ENCODE measurements around the gene CCR7. TPM values are rescaled to one million over a fixed set of nuclear protein-coding genes. Genes with fewer than 3 reads are reported as not detected.

The CCR7 gene
- total RNA-seq, 2 donors from 2014 or later, result 0.53 TPM; not detected in 1

- Mint-ChIP-seq H3K36me3 (ENCODE audit: low read depth) (no peaks in the 10 kb centered on the region), H3K4me1 (peaks cover 13% of the 10 kb centered on the region), H3K4me3 (no peak overlapping the region), H3K27ac (no peak overlapping the region), H3K9me3 (no peaks in the 10 kb centered on the region), H3K27me3 (ENCODE audit: insufficient read depth) (peaks cover 11% of the 10 kb centered on the region)
- DNase-seq, result peak; percentile 42
- no peak overlapping the region for H3K27ac ChIP-seq (ENCODE audit: low read depth, low read length)
- H3K9ac ChIP-seq (ENCODE audit: extremely low read depth, low read length, poor library complexity, severe bottlenecking), result no peak overlapping the region
- WGBS, 2 experiments (ENCODE audit: insufficient coverage in 1 of 2, insufficient read length in 1 of 2), result 87 to 95% methylated on average over 4 to 9 of the region's 9 CpGs
- H3K9me3 ChIP-seq (ENCODE audit: control insufficient read depth, low read length), result no peaks in the 10 kb centered on the region
- no peak for TF ChIP-seq CTCF (conservative IDR thresholded peaks at IDR 0.05)
- no peak overlapping the region for H3K4me3 ChIP-seq (ENCODE audit: low read length)
- H3K36me3 ChIP-seq (ENCODE audit: control insufficient read depth, insufficient read depth, low read length), result no peaks in the 10 kb centered on the region
- H3K4me1 ChIP-seq (ENCODE audit: control insufficient read depth, insufficient read depth, low read length), result no peaks in the 10 kb centered on the region
- H3K27me3 ChIP-seq (ENCODE audit: control insufficient read depth, insufficient read depth, low read length, poor library complexity, severe bottlenecking), result no peaks in the 10 kb centered on the region
These were observed 6.9 kb downstream of the CCR7 start for GRCh38 chr17:40558300-40558889.

GRCh38 chr17:40557531-40558299, 7.6 kb downstream of the CCR7 start:
- Mint-ChIP-seq H3K36me3 (ENCODE audit: low read depth) (no peaks in the 10 kb centered on the region), H3K27me3 (ENCODE audit: insufficient read depth) (peaks cover 11% of the 10 kb centered on the region)
- WGBS, 2 experiments (ENCODE audit: insufficient coverage in 1 of 2, insufficient read length in 1 of 2), result 90 to 93% methylated on average over 4 to 6 of the region's 6 CpGs

GRCh38 chr17:40556884-40557414, 8.3 kb downstream of the CCR7 start:
- Mint-ChIP-seq H3K9me3 (no peaks in the 10 kb centered on the region), H3K4me3 (no peak overlapping the region), H3K36me3 (ENCODE audit: low read depth) (no peaks in the 10 kb centered on the region), H3K27me3 (ENCODE audit: insufficient read depth) (peaks cover 11% of the 10 kb centered on the region), H3K4me1 (peaks cover 14% of the 10 kb centered on the region), H3K27ac (no peak overlapping the region)
- H3K9me3 ChIP-seq (ENCODE audit: control insufficient read depth, low read length), result no peaks in the 10 kb centered on the region
- no peak for TF ChIP-seq CTCF (conservative IDR thresholded peaks at IDR 0.05)
- H3K27ac ChIP-seq (ENCODE audit: low read depth, low read length), result no peak overlapping the region
- no peaks in the 10 kb centered on the region for H3K27me3 ChIP-seq (ENCODE audit: control insufficient read depth, insufficient read depth, low read length, poor library complexity, severe bottlenecking)
- H3K4me3 ChIP-seq (ENCODE audit: low read length), result no peak overlapping the region
- DNase-seq, result peak; percentile 50
- no peaks in the 10 kb centered on the region for H3K4me1 ChIP-seq (ENCODE audit: control insufficient read depth, insufficient read depth, low read length)
- no peaks in the 10 kb centered on the region for H3K36me3 ChIP-seq (ENCODE audit: control insufficient read depth, insufficient read depth, low read length)
- H3K9ac ChIP-seq (ENCODE audit: extremely low read depth, low read length, poor library complexity, severe bottlenecking), result no peak overlapping the region
- WGBS, 2 experiments (ENCODE audit: insufficient coverage in 1 of 2, insufficient read length in 1 of 2), result 79 to 80% methylated on average over 9 to 16 of the region's 16 CpGs

More at GRCh38 chr17:40557531-40558299, 7.6 kb downstream of the CCR7 start:
- TF ChIP-seq CTCF (conservative IDR thresholded peaks at IDR 0.05), result no peak
- Mint-ChIP-seq H3K4me1 (peaks cover 14% of the 10 kb centered on the region), H3K27ac (no peak overlapping the region), H3K9me3 (no peaks in the 10 kb centered on the region), H3K4me3 (no peak overlapping the region)
- Histone ChIP-seq H3K27me3 (ENCODE audit: control insufficient read depth, insufficient read depth, low read length, poor library complexity, severe bottlenecking) (no peaks in the 10 kb centered on the region), H3K9ac (ENCODE audit: extremely low read depth, low read length, poor library complexity, severe bottlenecking) (no peak overlapping the region), H3K27ac (ENCODE audit: low read depth, low read length) (no peak overlapping the region), H3K4me1 (ENCODE audit: control insufficient read depth, insufficient read depth, low read length) (no peaks in the 10 kb centered on the region), H3K9me3 (ENCODE audit: control insufficient read depth, low read length) (no peaks in the 10 kb centered on the region), H3K4me3 (ENCODE audit: low read length) (no peak overlapping the region), H3K36me3 (ENCODE audit: control insufficient read depth, insufficient read depth, low read length) (no peaks in the 10 kb centered on the region)
- peak; percentile 32 for DNase-seq

All from endodermal cell (in vitro differentiated cells).